ENCODE results near the gene ALG3.

GRCh38 chr3:184234671-184235380 is 13.9 kb downstream of the ALG3 start:
- TF ChIP-seq CTCF (IDR thresholded peaks at IDR 0.05 in 8 of 11, conservative IDR thresholded peaks at IDR 0.05 in 3 of 11) = no peak
- no peak for TF ChIP-seq POLR2A (IDR thresholded peaks at IDR 0.05)

All from spleen (tissue), 7 donors.